HUES64 (cell line): ENCODE data around the gene MEOX1.

Source experiments
- H3K27ac ChIP-seq: 2 replicates; pipeline ENCODE4 v1.7.0; 2013; ENCODE audit warnings: low read depth, low read length, inconsistent platforms
- H3K27me3 ChIP-seq: 2 replicates; pipeline ENCODE4 v1.6.1; 2013; ENCODE audit warnings: mild to moderate bottlenecking, low read length; ENCODE audit not compliant: insufficient read depth
- H3K36me3 ChIP-seq: 2 replicates; pipeline ENCODE4 v1.6.1; 2013; ENCODE audit warnings: mild to moderate bottlenecking, low read length; ENCODE audit not compliant: insufficient read depth
- H3K4me1 ChIP-seq: 2 replicates; pipeline ENCODE4 v1.6.1; 2013; ENCODE audit warnings: mild to moderate bottlenecking, low read length, moderate library complexity; ENCODE audit not compliant: insufficient read depth
- H3K4me3 ChIP-seq: 2 replicates; pipeline ENCODE4 v1.5.1; 2013; ENCODE audit warnings: mild to moderate bottlenecking, low read length, moderate library complexity
- H3K9ac ChIP-seq: 2 replicates; pipeline ENCODE4 v1.6.1; 2013; ENCODE audit warnings: mild to moderate bottlenecking, low read depth, low read length
- H3K9me3 ChIP-seq: 2 replicates; pipeline ENCODE4 v1.6.1; 2013; ENCODE audit warnings: low read depth, low read length; ENCODE audit not compliant: insufficient read depth
- WGBS: fragments of 150-250, 120-280 bp; methylation state at CpG from one replicate; pipeline ENCODE4 v1.1.7; 2013; ENCODE audit warnings: missing lambda C conversion rate; 5-methylcytosine and 5-hydroxymethylcytosine counted together

Gene MEOX1

DNA sequence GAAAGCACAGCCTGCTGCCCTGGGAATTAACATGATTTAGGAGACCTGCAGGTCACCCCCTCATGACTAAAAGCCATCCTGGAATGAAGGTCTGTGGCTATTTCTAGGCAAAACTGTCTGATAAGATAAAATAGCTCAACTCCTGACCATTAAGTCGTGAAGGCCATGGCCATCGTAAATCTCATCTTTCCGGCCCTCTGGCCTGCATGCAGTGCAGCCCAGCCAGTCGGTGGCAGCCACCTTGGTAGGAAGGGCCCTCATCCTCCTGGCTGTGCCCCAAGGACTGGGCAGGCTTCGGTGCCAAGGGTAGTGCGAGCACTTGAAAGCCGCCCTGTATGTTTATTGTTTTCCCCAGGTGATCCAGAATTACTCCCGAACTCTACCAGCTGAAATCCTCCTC lies 18.2 kb upstream of the MEOX1 start:
- Histone ChIP-seq H3K4me1 (peaks cover 20% of the 10 kb centered on the region; the same call in 1 of the 2 replicates), H3K36me3 (no peaks in the 10 kb centered on the region), H3K4me3 (no peak overlapping the region), H3K27me3 (no peaks in the 10 kb centered on the region), H3K27ac (no peak overlapping the region), H3K9ac (no peak overlapping the region), H3K9me3 (no peaks in the 10 kb centered on the region)
- WGBS, result 88% methylated on average over 8 of the region's 8 CpGs

- no peak overlapping the region for H3K4me3 ChIP-seq
- H3K9ac ChIP-seq, result no peak overlapping the region
- no peaks in the 10 kb centered on the region for H3K27me3 ChIP-seq
- H3K36me3 ChIP-seq, result no peaks in the 10 kb centered on the region
- H3K27ac ChIP-seq, result no peak overlapping the region
- H3K9me3 ChIP-seq, result no peaks in the 10 kb centered on the region
- H3K4me1 ChIP-seq, result peaks cover 20% of the 10 kb centered on the region; the same call in 1 of the 2 replicates
- 36% methylated on average over 3 of the region's 4 CpGs for WGBS
Measured at GRCh38 chr17:43679401-43679800, 17.7 kb upstream of the MEOX1 start.

DNA sequence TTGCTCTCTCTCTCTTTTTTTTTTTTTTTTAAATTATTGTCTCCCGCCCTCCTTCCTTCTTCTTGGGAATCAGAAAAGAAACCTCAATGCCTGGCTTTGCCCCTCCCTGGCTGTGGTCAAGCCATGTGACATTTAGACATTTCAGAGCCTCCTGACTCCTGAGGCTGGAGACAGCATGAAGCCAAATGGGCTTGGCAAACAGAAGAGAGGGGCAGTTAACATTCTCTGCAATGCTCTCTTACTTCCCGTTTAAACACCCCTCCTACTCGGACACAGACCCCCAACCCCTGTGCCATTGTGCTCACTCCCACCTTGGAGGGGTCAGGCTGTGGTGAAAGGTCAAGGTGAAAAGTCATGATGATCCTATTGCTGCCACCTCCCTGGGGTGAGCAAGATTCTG lies 14.7 kb upstream of the MEOX1 start:
- H3K27ac ChIP-seq, result no peak overlapping the region
- H3K36me3 ChIP-seq, result no peaks in the 10 kb centered on the region
- 36% methylated on average over 3 of the region's 3 CpGs for WGBS
- no peaks in the 10 kb centered on the region for H3K9me3 ChIP-seq
- H3K4me1 ChIP-seq, result peaks cover 20% of the 10 kb centered on the region; the same call in 1 of the 2 replicates
- H3K9ac ChIP-seq, result no peak overlapping the region
- no peaks in the 10 kb centered on the region for H3K27me3 ChIP-seq
- no peak overlapping the region for H3K4me3 ChIP-seq

- peaks cover 31% of the 10 kb centered on the region for H3K4me1 ChIP-seq
- H3K27me3 ChIP-seq, result no peaks in the 10 kb centered on the region
- no peaks in the 10 kb centered on the region for H3K9me3 ChIP-seq
- H3K36me3 ChIP-seq, result no peaks in the 10 kb centered on the region
- WGBS, result 97% methylated on average over 4 of the region's 5 CpGs
- H3K4me3 ChIP-seq, result no peak overlapping the region
- H3K9ac ChIP-seq, result no peak overlapping the region
- no peak overlapping the region for H3K27ac ChIP-seq
Measured at GRCh38 chr17:43674394-43674793, 12.7 kb upstream of the MEOX1 start.

DNA sequence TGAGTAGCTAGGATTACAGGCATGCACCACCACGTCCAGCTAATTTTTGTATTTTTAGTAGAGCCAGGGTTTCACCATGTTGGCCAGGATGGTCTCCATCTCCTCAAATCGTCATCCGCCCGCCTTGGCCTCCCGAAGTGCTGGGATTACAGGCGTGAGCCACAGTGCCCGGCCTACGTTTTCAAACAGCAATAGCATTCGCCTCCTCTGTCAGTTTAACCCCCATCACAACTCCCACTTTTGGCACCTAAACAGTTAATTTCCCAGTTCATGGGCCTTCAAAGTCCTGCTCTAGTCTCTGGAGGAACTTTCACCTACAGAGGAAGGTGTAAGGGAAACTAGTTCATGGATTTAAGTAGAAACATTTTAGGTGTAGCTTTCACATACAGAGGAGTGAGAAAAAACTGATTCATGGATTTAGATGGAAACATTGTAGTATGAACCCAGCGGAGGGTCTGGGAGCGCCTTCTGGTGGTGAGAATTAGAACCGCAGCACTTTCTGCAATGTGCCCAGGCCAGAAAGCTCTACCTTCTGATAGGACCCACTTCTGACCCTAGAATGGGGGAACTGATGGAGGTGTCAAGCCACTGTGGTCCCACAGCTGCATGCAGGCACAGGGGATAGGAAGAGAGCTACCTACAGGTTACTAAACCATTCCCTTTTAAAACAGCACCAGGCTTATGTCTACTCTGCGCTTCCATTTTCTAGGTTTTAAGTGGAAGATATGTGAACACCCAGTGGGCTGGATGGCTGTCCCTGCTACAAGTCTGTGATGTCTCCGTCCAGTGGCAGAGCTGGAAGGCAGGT lies 12.0 kb upstream of the MEOX1 start:
- H3K27me3 ChIP-seq, result no peaks in the 10 kb centered on the region
- 64% methylated on average over 14 of the region's 14 CpGs for WGBS
- H3K4me1 ChIP-seq, result peaks cover 32% of the 10 kb centered on the region
- no peaks in the 10 kb centered on the region for H3K36me3 ChIP-seq
- H3K9me3 ChIP-seq, result no peaks in the 10 kb centered on the region
- no peak overlapping the region for H3K4me3 ChIP-seq
- H3K9ac ChIP-seq, result no peak overlapping the region
- H3K27ac ChIP-seq, result no peak overlapping the region

DNA sequence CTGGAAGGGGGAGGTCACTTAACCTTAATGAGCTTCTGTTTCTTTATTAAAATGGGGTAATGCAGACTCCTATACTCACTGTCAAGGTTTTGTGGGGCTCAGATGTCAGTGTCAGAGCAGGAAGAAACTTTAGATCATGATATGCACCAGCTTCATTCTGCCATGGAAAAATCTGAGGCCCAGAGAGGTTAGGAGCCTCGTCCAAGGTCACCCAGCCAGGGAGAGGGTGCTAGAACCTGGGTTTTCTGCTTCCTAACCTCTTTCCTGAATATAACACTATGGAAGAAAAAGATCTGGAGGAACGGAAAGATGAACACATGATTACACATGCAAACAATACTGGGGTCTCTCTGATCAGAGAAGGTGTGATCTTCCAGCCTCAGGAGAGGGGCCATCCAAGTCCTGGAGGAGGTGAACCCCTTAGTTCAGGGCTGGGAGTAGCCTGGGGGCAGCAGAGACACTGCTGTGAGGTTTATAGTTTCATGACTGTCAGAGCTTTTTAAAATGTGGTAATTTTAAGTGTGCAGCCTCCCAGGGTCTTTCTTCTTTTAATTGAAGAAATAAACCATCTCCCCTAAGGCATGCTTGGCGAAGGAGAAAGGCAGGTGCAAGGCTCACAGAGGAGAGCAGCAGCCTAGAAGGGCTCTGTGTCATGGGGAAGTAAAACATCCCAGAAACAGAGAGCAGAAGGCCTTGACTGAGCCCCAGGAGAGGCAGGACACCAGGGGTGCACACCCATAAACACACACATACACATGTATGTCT lies 10.2 kb upstream of the MEOX1 start:
- H3K4me1 ChIP-seq, result peaks cover 26% of the 10 kb centered on the region
- H3K9ac ChIP-seq, result no peak overlapping the region
- no peak overlapping the region for H3K4me3 ChIP-seq
- H3K9me3 ChIP-seq, result no peaks in the 10 kb centered on the region
- no peak overlapping the region for H3K27ac ChIP-seq
- no peaks in the 10 kb centered on the region for H3K36me3 ChIP-seq
- no peaks in the 10 kb centered on the region for H3K27me3 ChIP-seq
- 72% methylated on average over 3 of the region's 3 CpGs for WGBS

GRCh38 chr17:43671031-43671692 lies 9.4 kb upstream of the MEOX1 start:
- Histone ChIP-seq H3K4me1 (peaks cover 18% of the 10 kb centered on the region), H3K36me3 (no peaks in the 10 kb centered on the region), H3K9me3 (no peaks in the 10 kb centered on the region), H3K27me3 (no peaks in the 10 kb centered on the region), H3K9ac (no peak overlapping the region), H3K4me3 (no peak overlapping the region), H3K27ac (no peak overlapping the region)
- WGBS, result 70% methylated on average over 4 of the region's 6 CpGs

GRCh38 chr17:43670645-43671030 lies 8.9 kb upstream of the MEOX1 start:
- no peak overlapping the region for H3K9ac ChIP-seq
- 88% methylated on average over 1 of the region's 1 CpG for WGBS
- no peaks in the 10 kb centered on the region for H3K9me3 ChIP-seq
- H3K27ac ChIP-seq, result no peak overlapping the region
- peaks cover 13% of the 10 kb centered on the region for H3K4me1 ChIP-seq
- no peak overlapping the region for H3K4me3 ChIP-seq
- H3K36me3 ChIP-seq, result no peaks in the 10 kb centered on the region
- H3K27me3 ChIP-seq, result no peaks in the 10 kb centered on the region

DNA sequence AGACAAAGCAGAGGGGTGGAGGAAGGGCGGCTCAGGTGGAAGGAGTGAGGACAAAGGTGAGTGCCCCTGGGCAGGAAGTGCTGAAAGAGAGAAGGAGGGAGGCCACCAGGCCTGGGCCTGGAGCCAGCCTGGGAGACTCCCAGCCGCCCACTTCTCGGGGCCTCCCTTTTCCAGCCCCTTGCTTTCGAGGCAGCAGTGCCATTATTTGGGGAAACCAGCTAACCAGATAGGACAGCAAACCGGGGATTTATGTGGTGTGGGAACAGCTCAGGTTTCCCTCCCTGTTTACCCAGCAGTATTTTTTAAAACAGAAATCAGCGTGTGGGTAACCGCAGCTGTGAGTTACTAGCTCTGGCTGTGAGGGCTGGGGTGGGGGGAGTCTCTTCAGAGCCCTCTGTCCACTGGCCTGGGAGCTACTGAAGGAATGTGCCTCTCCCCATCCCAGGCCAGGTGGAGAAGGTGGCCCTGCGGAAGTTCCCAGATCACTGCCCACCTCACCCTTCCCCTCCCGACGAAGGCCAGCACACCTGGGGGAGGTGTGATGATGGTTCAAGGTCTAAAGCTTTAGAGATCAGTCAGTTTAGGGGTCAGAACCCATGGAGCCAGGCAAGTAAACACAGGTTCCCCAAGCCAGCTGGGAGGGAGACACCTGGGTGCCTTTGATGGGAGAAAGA lies 8.4 kb upstream of the MEOX1 start:
- Histone ChIP-seq H3K27me3 (no peaks in the 10 kb centered on the region), H3K9me3 (no peaks in the 10 kb centered on the region), H3K4me1 (peaks cover 12% of the 10 kb centered on the region; the same call in 1 of the 2 replicates), H3K4me3 (no peak overlapping the region), H3K9ac (peak overlapping the region; percentile 33; the same call in 1 of the 2 replicates), H3K36me3 (no peaks in the 10 kb centered on the region), H3K27ac (peak overlapping the region; percentile 21; the same call in 1 of the 2 replicates)
- 67% methylated on average over 10 of the region's 10 CpGs for WGBS

DNA sequence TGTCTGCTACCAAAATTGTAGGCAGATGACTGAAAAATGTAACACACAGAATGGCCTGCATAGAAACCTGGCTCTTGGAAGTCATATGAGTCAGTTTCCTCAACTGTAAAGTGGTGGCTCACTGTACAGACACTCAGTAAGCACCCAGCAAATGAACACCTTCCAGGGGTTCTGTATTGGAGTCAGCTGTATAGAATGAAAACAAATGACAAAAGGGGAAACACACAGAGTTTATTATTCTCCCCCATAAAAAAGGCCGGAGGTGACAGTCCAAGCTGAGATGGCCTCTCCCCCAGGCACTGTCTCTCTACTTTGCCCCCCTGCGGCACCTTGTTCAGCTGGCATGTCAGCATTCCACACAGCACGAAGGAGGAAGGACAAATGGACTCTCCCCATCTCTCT lies 6.2 kb upstream of the MEOX1 start:
- H3K4me3 ChIP-seq, result no peak overlapping the region
- no peak overlapping the region for H3K27ac ChIP-seq
- no peaks in the 10 kb centered on the region for H3K9me3 ChIP-seq
- H3K4me1 ChIP-seq, result peaks cover 12% of the 10 kb centered on the region; the same call in 1 of the 2 replicates
- no peak overlapping the region for H3K9ac ChIP-seq
- no peaks in the 10 kb centered on the region for H3K27me3 ChIP-seq
- H3K36me3 ChIP-seq, result no peaks in the 10 kb centered on the region
- WGBS, result 78% methylated on average over 3 of the region's 3 CpGs
